Colon (tissue), 2 donors: ENCODE results near the gene ZFP36L1.

Experiments used
- FAIRE-seq: peaks from 2 replicates; lab custom pipeline; 2012; peaks lifted over from hg19 to GRCh38; lab: Jason Lieb, UNC
- donor health status: control.
- donor health status: control.

Gene ZFP36L1

GRCh38 chr14:68795597-68796417, 2.9 kb upstream of the ZFP36L1 start:
- FAIRE-seq, result no peak

DNA sequence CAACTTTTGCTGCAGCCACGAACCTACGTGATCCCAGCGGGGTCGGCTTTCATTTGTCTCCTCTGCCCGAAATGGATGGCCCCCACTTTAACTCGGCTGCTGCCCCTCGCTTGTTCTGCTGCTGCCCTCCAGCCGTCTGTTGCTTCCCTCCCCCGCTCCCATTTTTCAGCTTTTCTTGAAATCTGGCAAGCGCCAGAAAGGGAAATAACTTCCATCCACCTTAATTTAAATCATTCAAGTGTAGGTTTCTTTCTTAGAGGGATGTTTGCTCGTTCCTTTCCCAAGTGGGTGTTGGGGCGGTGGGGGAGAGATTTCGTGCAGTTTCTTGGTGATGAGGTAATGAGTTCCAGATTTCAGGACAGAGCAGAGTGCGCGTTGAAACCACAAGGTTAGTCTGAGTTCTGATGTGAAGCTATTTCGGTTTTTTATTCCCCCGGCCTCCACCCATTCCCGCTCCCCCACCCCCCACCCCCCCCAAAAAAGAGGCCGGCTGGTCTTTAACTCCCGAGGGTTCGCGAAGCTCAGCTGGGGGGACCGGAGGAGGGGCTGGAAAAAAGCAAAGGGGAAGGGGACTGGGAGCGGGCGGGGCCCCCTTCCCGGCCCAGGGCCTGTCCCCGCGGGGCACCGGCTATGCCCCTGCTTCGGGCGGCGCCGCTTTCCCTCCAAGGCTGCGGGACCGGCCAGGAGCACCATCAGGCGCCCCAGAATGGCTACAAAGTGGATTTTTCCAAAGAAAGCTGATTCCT, 2.2 kb upstream of the ZFP36L1 start:
- FAIRE-seq, result no peak

DNA sequence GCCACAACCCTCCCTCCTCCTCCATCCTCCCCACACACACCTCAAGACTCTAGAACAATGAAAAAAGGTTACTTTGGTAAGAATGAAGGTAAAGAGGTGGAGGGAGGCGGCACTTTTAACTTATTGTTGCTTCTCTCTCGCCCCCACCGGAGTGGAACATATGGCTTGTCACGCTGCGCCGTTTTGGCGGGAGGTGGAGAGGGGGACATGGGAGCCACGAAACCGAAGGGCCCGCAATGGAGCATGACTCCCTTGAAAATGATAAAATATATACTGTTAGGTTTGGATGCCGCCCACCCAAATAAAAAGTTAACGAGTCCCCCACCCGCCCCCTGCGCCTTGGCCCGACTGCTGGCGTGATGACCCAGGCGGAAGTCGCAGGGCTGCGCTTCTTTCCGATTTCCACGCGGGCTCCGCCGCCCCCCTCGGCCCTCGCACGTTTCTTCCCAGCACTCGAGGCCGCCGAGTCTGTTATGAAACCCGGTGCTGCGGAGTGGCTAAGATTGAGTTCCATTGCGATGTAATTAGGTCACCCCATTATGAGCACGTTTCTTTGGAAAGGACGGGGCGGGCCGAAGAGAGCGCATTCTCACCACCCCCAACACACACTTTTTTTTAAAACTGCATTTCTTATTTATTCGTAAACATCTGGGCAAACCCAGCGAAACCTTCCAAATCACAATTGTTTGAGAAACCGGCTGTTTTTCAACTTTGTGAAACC, 1.4 kb upstream of the ZFP36L1 start:
- no peak for FAIRE-seq

- no peak for FAIRE-seq
Observed at GRCh38 chr14:68793734-68794129, 865 bp upstream of the ZFP36L1 start.

GRCh38 chr14:68792678-68792978, 239 bp downstream of the ZFP36L1 start:
- no peak for FAIRE-seq

DNA sequence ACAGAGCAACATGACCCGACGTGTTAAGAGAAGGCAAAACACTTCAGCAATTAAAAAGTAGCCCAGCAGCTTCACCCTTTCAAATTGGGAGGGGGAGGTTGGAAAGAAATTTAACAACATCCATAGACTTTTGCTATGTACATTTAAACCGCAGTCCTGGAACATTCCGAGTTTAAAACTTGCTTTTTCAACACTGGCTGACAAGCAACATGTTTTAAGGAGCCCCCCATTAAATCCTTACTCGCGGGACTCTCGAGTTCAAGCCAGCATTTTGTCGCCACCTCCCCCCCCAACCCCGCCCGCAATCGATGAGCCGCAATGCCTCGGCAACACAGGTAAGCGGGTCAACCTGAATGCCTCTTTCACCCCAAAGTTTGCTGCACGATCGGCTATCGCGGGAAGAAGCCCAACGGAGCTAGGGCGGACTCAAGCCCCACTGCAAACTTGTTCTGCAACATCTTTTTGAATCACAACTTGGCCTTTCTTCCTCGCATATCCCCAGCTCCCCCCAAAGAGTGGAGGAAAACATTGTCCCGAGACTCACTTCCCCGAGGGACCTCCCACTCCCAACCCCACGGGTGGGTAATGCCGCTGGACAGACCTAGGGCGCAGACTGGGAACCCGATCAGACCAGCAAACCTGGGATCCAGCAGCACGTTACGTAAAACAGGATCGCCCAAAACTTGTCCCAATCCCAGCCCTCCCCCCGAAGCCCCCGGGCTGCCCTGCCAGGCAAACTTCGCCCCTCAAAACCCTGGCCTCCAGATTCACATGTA, 777 bp downstream of the ZFP36L1 start:
- no peak for FAIRE-seq

DNA sequence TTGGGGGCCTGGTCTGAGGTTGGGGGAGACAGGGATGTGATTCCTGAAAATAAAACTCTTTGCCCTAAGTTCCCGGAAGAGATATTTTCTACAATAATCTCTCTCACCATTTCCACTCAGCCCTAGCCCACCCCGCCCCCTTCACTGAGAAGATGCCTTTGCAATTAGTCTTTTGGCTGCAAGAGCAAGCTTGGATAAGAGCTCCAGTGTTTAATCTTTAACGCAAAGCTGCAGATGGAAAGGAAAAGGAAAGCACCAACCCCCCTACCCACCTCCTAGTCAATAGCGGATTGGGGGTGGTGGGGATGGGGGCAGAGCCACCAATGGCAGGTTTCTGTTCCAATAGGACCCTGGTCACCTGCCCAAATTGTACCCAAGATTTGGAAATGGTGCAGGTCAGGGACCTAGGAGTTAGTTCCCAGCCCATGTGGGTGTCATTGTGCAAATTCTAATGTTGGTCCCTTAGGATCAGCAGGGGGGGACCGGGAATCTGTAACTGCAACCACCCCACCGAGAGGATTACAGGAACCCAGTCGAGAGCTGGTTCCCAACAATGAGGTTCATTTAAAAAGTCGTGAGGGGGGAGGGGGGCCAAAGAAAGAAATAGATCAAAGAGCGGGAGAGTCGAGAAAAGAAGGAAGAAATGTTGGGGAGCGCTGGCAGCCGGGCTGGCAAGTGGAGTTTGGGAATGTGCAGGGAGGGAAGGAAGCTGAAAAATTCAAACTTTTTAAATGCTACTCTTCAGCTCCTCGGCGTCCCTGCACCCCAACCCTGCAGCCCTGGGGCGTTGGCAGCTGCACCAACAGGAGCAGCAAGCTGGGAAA, 1.6 kb downstream of the ZFP36L1 start:
- no peak for FAIRE-seq

DNA sequence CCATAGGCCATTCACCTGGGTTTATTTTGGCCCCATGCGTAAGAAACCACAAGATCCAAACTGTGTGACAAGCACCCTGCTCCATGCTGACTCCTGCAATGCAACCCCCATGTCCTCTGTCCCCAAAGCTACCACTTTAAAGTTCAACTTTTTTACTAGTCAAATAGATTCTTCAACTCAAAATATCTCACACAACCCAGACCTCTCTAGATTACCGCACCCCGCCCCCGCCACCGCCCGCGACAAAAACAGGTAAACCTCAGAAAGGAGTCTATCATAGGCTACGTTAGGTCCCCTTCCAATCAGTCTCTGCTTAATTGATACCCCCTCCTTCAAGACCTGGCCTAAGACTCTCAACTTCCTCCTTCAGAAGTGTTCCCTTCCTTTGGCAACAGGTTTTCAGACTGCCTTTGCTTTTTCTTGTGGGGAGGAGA, 2.2 kb downstream of the ZFP36L1 start:
- FAIRE-seq, result no peak

- FAIRE-seq, result no peak
Observed at GRCh38 chr14:68789821-68790643, 2.8 kb downstream of the ZFP36L1 start.

- no peak for FAIRE-seq
Observed at GRCh38 chr14:68788996-68789820, 3.7 kb downstream of the ZFP36L1 start.

DNA sequence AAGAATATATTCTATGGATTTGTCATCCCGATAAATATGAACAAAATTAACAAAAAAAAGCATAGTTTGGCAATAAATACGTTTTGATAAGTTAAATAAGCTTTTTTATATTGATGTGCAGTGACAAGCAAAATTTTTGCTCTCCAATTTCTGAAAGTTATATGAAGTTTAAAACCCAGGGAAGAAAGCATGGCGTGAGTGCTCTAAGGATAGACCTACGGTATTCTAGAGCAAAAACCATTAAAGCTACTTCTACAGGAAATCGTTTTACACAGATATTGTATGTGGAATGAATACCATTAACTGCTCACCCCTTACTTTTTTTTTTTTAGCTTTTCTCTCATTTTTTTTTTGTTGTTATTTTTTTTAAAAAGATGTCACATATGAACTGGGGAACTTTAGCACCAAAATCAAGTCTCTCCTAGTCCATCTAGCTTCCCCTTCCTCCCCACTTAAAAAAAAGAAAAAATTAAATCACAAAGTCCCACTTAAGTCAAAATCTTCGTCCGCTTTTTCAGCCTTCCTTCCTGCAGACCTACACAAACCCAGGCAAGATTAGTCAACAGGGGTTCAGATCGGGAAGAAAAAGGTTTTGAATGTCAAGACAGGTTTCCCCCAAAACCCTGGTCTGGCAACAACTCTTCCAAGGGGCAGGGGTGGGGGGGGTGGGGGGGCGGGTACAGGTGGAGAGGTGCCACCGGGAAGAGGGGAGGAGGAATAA, 4.4 kb downstream of the ZFP36L1 start:
- FAIRE-seq, result no peak

- no peak for FAIRE-seq
Observed at GRCh38 chr14:68787092-68787992, 5.5 kb downstream of the ZFP36L1 start.

GRCh38 chr14:68786491-68787091, 6.3 kb downstream of the ZFP36L1 start:
- no peak for FAIRE-seq

GRCh38 chr14:68785534-68786490, 7.1 kb downstream of the ZFP36L1 start:
- FAIRE-seq, result no peak

GRCh38 chr14:68784978-68785533, 7.8 kb downstream of the ZFP36L1 start:
- no peak for FAIRE-seq
